Activated T-cell treated with anti-CD3 and anti-CD28 coated beads, Interleukin-2, amount 50 U/mL, for 72 hours (primary cell): ENCODE measurements around the gene DYNC2H1. TPM values are rescaled to one million over a fixed set of nuclear protein-coding genes. Genes with fewer than 3 reads are reported as not detected.
"Not testable (repeated sequence)": the region's sequence is repeated elsewhere in the genome, so short reads cannot be mapped to it uniquely, and the experiment has no call there.

Experiments used
- ATAC-seq, 2 donors: fragments of 150-1000 bp; cut with Tn5 transposase; replicated peaks in 1 of 2; 2 replicates each; pipeline ENCODE4 v1.10.0; 2021; ENCODE audit warnings: moderate library complexity in 2 of 2, mild to moderate bottlenecking in 1 of 2
- DNase-seq, 2 donors: peaks; one replicate each; pipeline ENCODE4 v3.0.0; 2021 to 2022; ENCODE audit warnings: mixed read lengths in 1 of 2
- H3K27ac Mint-ChIP-seq: one replicate; pipeline ENCODE4 v1.8.0; 2022; ENCODE audit warnings: mild to moderate bottlenecking, moderate library complexity, mixed read lengths
- H3K27me3 Mint-ChIP-seq: one replicate; pipeline ENCODE4 v1.8.0; 2022; ENCODE audit warnings: low read depth, mixed read lengths
- H3K36me3 Mint-ChIP-seq, 2 donors: one replicate each; pipeline ENCODE4 v1.8.0; 2022; ENCODE audit warnings: mixed read lengths in 2 of 2, mild to moderate bottlenecking in 1 of 2; ENCODE audit not compliant: insufficient read depth in 2 of 2
- H3K4me1 Mint-ChIP-seq: one replicate; pipeline ENCODE4 v1.8.0; 2022; ENCODE audit warnings: low read depth, mixed read lengths
- H3K4me3 Mint-ChIP-seq, 2 donors: one replicate each; pipeline ENCODE4 v1.8.0; 2022; ENCODE audit warnings: mild to moderate bottlenecking in 2 of 2, mixed read lengths in 2 of 2, moderate library complexity in 2 of 2
- H3K9me3 Mint-ChIP-seq, 2 donors: one replicate each; pipeline ENCODE4 v1.8.0; 2022; ENCODE audit warnings: mixed read lengths in 2 of 2
- total RNA-seq, 2 donors: library from RNA; stranded (reverse); gene quantifications; one replicate each; pipeline ENCODE4 v1.2.3, GENCODE V29; 2022

DYNC2H1 gene
- total RNA-seq, 2 donors from 2014 or later: 1.5 to 2.2 TPM

GRCh38 chr11:103086461-103086860 lies 22.8 kb upstream of the DYNC2H1 start:
- Mint-ChIP-seq H3K4me1 (peaks cover 28% of the 10 kb centered on the region), H3K27ac (no peak overlapping the region), H3K27me3 (no peaks in the 10 kb centered on the region), H3K9me3 (no peaks in the 10 kb centered on the region), H3K4me3 (no peak overlapping the region), H3K36me3 (peaks cover 0 to 2% of the 10 kb centered on the region in 2 donors)
- DNase-seq: no peak
- no peak for ATAC-seq

GRCh38 chr11:103091064-103091800 lies 18.0 kb upstream of the DYNC2H1 start:
- H3K27me3 Mint-ChIP-seq: peaks cover 11% of the 10 kb centered on the region
- H3K27ac Mint-ChIP-seq: peak overlapping the region; percentile 95
- H3K4me1 Mint-ChIP-seq: peaks cover 39% of the 10 kb centered on the region
- peak; percentile 55 to 59 for DNase-seq
- H3K4me3 Mint-ChIP-seq: peak overlapping the region; percentile 96
- H3K36me3 Mint-ChIP-seq: no peaks in the 10 kb centered on the region
- H3K9me3 Mint-ChIP-seq: no peaks in the 10 kb centered on the region
- ATAC-seq: peak; percentile 51 to 57

- peak within 1 kb of the TSS; percentile 95 for H3K27ac Mint-ChIP-seq
- H3K4me3 Mint-ChIP-seq: peak within 1 kb of the TSS; percentile 96
- H3K9me3 Mint-ChIP-seq: no peaks in the 10 kb centered on the region
- DNase-seq: peak; percentile 97
- H3K4me1 Mint-ChIP-seq: peaks cover 40% of the 10 kb centered on the region
- H3K27me3 Mint-ChIP-seq: peaks cover 14% of the 10 kb centered on the region
- no peaks in the 10 kb centered on the region for H3K36me3 Mint-ChIP-seq
- peak; percentile 98 to 99 for ATAC-seq
Measured at GRCh38 chr11:103091801-103092524, 17.3 kb upstream of the DYNC2H1 start, which contains the start of gene DCUN1D5. TSS of gene DCUN1D5 (minus strand) at chr11:103092160. CDS start at chr11:103091872, 288 bp downstream.

GRCh38 chr11:103097279-103097678 lies 11.9 kb upstream of the DYNC2H1 start:
- H3K4me1 Mint-ChIP-seq: peaks cover 11% of the 10 kb centered on the region
- no peak overlapping the region for H3K27ac Mint-ChIP-seq
- no peaks in the 10 kb centered on the region for H3K36me3 Mint-ChIP-seq
- H3K27me3 Mint-ChIP-seq: peaks cover 23% of the 10 kb centered on the region
- no peaks in the 10 kb centered on the region for H3K9me3 Mint-ChIP-seq
- DNase-seq: no peak
- H3K4me3 Mint-ChIP-seq: no peak overlapping the region
- no peak for ATAC-seq

GRCh38 chr11:103109818-103110388 lies 677 bp downstream of the DYNC2H1 start:
- DNase-seq (peak; percentile 2 to 5), ATAC-seq (no peak)
- peak overlapping the region; percentile 91 to 95 for H3K4me3 Mint-ChIP-seq
- peaks cover under 1% of the 10 kb centered on the region for H3K27me3 Mint-ChIP-seq
- peak overlapping the region; percentile 50 for H3K27ac Mint-ChIP-seq
- H3K4me1 Mint-ChIP-seq: peaks cover 13% of the 10 kb centered on the region
- no peaks in the 10 kb centered on the region for H3K9me3 Mint-ChIP-seq
- H3K36me3 Mint-ChIP-seq: no peaks in the 10 kb centered on the region

- Mint-ChIP-seq H3K36me3 (no peaks in the 10 kb centered on the region), H3K27ac (no peak overlapping the region), H3K27me3 (no peaks in the 10 kb centered on the region), H3K4me3 (peak overlapping the region in 1 of 2 donors; percentile 95), H3K9me3 (no peaks in the 10 kb centered on the region), H3K4me1 (peaks cover 13% of the 10 kb centered on the region)
- ATAC-seq (no peak), DNase-seq (no peak)
Measured at GRCh38 chr11:103110391-103110790, 1.2 kb downstream of the DYNC2H1 start.

GRCh38 chr11:103111400-103111799 lies 2.2 kb downstream of the DYNC2H1 start:
- H3K27me3 Mint-ChIP-seq: no peaks in the 10 kb centered on the region
- no peak for ATAC-seq
- no peaks in the 10 kb centered on the region for H3K9me3 Mint-ChIP-seq
- H3K36me3 Mint-ChIP-seq: no peaks in the 10 kb centered on the region
- no peak overlapping the region for H3K27ac Mint-ChIP-seq
- no peak overlapping the region for H3K4me3 Mint-ChIP-seq
- peaks cover 13% of the 10 kb centered on the region for H3K4me1 Mint-ChIP-seq
- no peak for DNase-seq

- ATAC-seq: no peak
- peaks cover 13% of the 10 kb centered on the region for H3K4me1 Mint-ChIP-seq
- no peaks in the 10 kb centered on the region for H3K27me3 Mint-ChIP-seq
- DNase-seq: no peak
- no peaks in the 10 kb centered on the region for H3K36me3 Mint-ChIP-seq
- H3K4me3 Mint-ChIP-seq: no peak overlapping the region
- no peaks in the 10 kb centered on the region for H3K9me3 Mint-ChIP-seq
- no peak overlapping the region for H3K27ac Mint-ChIP-seq
Measured at GRCh38 chr11:103112364-103112763, 3.1 kb downstream of the DYNC2H1 start.

GRCh38 chr11:103114836-103115235 lies 5.6 kb downstream of the DYNC2H1 start:
- ATAC-seq (no peak), DNase-seq (no peak)
- H3K27me3 Mint-ChIP-seq: no peaks in the 10 kb centered on the region
- H3K4me1 Mint-ChIP-seq: peaks cover 3% of the 10 kb centered on the region
- H3K27ac Mint-ChIP-seq: no peak overlapping the region
- H3K4me3 Mint-ChIP-seq: no peak overlapping the region
- H3K9me3 Mint-ChIP-seq: no peaks in the 10 kb centered on the region
- H3K36me3 Mint-ChIP-seq: no peaks in the 10 kb centered on the region

GRCh38 chr11:103125462-103125861 lies 16.2 kb downstream of the DYNC2H1 start:
- DNase-seq: no peak
- H3K9me3 Mint-ChIP-seq: no peaks in the 10 kb centered on the region
- peak in 1 of 2 donors; percentile 50 for ATAC-seq
- no peaks in the 10 kb centered on the region for H3K4me1 Mint-ChIP-seq
- H3K27me3 Mint-ChIP-seq: no peaks in the 10 kb centered on the region
- H3K36me3 Mint-ChIP-seq: no peaks in the 10 kb centered on the region
- H3K27ac Mint-ChIP-seq: no peak overlapping the region
- H3K4me3 Mint-ChIP-seq: no peak overlapping the region

GRCh38 chr11:103141986-103142385 lies 32.8 kb downstream of the DYNC2H1 start:
- H3K27me3 Mint-ChIP-seq, H3K4me1 Mint-ChIP-seq, DNase-seq, H3K36me3 Mint-ChIP-seq, H3K27ac Mint-ChIP-seq, H3K9me3 Mint-ChIP-seq, ATAC-seq, H3K4me3 Mint-ChIP-seq: not testable (repeated sequence)

- Mint-ChIP-seq H3K36me3 (no peaks in the 10 kb centered on the region), H3K4me1 (no peaks in the 10 kb centered on the region), H3K27me3 (no peaks in the 10 kb centered on the region), H3K27ac (no peak overlapping the region), H3K9me3 (no peaks in the 10 kb centered on the region), H3K4me3 (no peak overlapping the region)
- ATAC-seq (no peak), DNase-seq (no peak)
Measured at GRCh38 chr11:103147627-103148026, 38.4 kb downstream of the DYNC2H1 start.

- H3K9me3 Mint-ChIP-seq: no peaks in the 10 kb centered on the region
- no peak overlapping the region for H3K4me3 Mint-ChIP-seq
- no peak for ATAC-seq
- no peaks in the 10 kb centered on the region for H3K27me3 Mint-ChIP-seq
- no peaks in the 10 kb centered on the region for H3K4me1 Mint-ChIP-seq
- no peak overlapping the region for H3K27ac Mint-ChIP-seq
- no peaks in the 10 kb centered on the region for H3K36me3 Mint-ChIP-seq
- no peak for DNase-seq
Measured at GRCh38 chr11:103157542-103157941, 48.3 kb downstream of the DYNC2H1 start.
